ENCODE measurements around the gene DYNC1I1.
"Not testable (repeated sequence)": the region's sequence is repeated elsewhere in the genome, so short reads cannot be mapped to it uniquely, and the experiment has no call there.

Gene DYNC1I1

DNA sequence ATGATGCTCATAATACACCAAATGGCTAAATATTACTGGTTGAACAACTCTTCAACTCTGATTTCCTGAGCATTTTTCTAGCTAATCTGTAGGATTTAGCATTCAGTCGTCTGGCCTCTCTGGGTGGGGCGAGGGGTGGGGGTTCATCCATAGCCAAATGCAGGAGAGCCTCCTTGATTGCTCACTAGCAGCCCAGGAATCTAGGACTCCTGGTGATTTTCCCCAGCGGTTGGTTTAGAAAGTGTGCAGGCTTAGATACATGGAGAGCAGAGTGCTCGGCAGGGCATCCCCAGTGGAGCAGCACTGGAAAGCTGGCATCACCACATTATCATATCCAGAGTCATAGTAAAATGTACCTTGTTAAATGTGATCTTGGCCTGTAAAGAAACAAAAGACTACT lies 136.1 kb downstream of the DYNC1I1 start:
- DNase-seq (ENCODE audit: low read depth in 2 of 2), result no peak

DNA sequence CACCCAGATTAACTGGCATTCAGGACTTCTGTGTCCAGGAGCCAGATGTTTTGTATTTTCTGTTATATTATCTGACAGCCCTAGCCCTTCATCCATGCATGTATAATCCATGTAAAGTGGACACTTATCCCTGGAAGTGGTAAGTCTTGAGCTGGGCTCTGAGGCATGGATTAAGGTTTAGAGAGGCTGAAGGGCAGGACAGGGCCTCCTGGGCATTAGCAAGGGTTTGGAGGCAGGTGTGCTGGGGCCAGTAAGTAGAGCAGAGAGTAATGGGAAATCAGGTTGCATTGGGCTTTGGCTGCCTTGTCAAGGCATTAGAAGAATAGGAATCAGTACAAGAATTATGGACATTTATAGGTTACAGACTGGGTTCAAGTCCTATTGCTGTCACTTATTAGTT lies 138.0 kb downstream of the DYNC1I1 start:
- DNase-seq (ENCODE audit: low read depth in 2 of 2), result no peak

DNA sequence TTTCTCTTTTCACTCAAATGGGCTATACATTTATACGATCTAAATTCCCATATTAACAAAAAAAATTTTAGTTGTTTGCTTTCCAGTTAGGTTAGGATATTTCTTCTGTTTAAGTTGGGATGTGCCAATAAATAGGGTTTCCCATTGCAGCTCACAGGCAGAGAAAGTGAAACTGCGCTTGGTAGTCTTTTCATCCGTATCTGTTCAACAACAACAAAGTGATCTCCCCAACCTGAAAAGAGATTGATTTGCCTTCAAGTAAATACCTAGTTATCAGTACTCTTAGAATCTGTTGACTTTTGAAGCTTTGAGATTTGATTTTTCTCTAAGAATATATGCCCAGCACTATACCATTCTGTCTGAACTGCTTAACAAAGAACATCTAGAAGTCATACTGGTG lies 143.4 kb downstream of the DYNC1I1 start:
- DNase-seq (ENCODE audit: low read depth in 2 of 2), result no peak

DNA sequence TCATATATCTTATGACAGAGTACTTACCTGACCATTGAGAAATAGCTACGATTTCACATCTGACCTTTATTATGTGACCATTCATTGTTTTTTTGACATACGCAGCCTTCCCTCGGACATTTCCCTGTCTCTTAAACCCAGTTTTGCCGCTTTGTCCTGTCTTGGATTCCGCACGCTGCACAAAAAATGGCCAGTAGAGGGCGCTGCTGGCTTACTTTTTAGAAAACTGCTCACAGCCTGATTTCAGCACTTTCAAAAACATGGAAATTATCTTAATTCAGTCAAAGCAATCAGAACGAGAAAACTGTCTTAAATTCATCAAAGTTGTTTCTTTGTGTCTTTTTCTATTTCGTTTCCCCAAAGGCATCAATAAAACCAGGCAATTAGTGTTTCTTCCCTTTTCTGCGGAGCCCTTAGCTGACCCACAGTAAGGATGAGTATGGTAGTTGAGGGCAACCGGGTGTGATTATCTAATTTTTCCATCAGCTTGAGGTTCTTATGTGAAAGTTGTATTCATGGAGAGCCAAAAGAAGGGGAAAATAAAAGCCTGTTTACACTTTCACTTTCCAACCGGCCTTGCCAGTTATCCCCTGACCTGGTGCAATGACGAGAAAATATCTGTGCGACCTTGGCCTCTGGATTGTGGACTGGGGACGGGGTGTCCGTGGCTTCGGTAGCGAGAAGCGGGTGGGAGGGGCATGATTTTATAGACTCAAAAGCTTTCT lies 144.4 kb downstream of the DYNC1I1 start:
- DNase-seq (ENCODE audit: low read depth in 2 of 2), result peak; percentile 39 to 46

DNA sequence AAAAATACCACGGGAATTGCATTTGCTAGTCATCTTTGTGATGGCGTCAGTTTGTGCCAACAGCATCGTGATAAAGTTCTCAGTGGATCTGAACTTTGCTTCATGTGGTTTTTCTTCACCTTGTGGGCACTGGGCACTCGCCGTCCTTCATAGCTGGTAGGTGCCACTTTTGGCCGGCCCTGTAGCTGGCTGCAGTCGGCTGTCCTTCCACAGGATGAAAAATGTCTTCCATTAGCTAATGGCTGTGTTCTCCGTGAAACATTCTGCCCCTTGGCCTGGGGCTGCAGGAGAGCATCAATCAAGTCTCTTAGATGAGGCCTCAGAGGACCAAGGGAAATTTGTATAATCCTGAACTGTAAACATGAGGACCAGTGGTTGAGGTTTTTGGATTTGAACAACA lies 145.3 kb downstream of the DYNC1I1 start:
- DNase-seq (ENCODE audit: low read depth in 2 of 2), result no peak

DNA sequence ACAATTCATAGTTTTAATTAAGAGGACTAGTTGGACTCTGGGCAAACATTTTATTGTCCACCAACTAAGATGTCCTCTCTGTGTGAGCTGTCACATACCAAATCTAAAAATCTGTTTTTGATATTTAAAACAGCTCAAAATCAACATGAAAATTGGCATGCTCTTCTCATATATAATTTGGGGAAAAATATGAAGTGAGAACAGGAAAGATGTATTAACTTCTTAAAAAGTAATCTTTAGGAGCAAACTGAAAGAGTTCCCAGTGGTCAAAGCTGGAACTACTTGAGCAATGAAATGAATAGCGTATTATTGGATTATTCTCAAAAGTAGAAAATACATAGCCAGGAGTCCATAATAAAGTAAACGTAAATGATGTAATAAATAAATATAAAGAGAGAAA lies 147.2 kb downstream of the DYNC1I1 start:
- no peak for DNase-seq (ENCODE audit: low read depth in 2 of 2)

DNA sequence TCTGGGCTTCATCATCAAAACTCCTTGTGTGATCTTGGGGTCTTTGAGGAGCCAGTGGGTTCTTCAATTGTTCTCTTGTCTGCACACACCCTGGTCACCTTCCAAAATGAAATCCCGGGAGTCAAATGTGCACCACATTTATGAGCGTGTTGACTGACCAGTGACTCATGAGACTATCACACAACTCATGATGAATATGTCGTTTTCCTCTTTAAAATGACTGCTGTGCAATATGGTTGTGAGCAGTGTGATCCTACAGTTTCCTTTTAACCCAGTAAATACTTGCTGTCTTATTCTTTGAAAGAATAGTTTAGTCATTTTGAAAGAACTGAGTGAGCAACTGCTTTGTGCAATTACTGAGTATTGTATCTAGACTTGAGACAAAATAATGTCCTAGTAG lies 149.2 kb downstream of the DYNC1I1 start:
- DNase-seq (ENCODE audit: low read depth in 2 of 2), result no peak

DNA sequence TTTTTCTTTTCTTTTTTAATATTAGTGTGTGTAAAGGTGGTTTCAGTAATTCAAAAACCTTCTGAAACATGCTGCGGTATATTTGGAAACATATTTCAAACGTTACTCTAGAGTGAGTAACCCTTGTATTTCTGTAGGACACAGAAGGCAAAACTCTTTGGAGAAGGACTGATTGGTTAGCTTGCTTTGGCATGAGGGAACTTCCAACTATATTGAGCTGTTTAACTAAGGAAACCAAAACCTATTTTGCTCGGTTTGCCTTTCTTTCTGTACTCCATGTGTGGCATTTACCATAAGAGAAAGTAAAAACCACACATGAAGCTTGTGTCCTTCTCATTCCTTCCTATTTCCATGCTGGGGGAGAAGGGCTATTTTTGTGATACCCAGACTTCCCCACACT lies 149.8 kb downstream of the DYNC1I1 start:
- no peak for DNase-seq (ENCODE audit: low read depth in 2 of 2)

DNA sequence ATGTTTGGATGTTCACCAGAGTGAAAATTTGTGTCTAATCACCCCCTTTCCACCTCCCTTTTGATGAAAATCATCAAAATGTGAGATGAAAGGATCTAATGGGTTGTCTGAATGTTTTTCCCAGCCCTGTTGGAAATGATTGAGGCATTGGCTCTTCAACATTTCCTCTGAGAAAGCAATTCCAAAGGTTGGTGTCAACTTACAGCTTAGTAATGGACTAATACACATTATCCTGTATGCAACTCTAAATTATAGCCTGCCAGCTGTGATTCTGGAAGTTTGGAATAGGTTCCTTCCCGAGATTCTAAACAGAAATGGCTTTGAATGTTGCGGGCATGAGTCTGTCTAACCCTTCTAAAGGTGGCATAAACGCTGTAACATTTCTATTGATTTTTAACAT lies 152.9 kb downstream of the DYNC1I1 start:
- DNase-seq (ENCODE audit: low read depth in 2 of 2), result no peak

DNA sequence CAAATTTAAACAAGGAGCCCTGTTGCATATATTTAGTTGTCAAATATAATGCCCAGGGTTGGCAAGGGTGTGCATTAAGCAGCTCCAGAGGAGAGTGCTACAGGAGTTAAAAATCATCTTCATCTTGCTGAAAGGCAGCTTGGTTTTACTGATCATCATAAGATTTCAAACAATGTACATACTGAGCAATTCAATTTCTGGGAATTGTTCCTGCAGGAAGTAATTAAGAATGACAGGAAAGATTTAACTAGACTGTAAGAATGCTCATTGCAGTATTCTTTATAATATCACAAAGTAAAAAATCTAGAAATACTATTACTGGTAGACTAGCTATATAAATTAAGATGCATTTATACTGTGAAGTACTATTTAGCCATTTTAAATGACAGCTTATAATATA lies 153.6 kb downstream of the DYNC1I1 start:
- no peak for DNase-seq (ENCODE audit: low read depth in 2 of 2)

DNA sequence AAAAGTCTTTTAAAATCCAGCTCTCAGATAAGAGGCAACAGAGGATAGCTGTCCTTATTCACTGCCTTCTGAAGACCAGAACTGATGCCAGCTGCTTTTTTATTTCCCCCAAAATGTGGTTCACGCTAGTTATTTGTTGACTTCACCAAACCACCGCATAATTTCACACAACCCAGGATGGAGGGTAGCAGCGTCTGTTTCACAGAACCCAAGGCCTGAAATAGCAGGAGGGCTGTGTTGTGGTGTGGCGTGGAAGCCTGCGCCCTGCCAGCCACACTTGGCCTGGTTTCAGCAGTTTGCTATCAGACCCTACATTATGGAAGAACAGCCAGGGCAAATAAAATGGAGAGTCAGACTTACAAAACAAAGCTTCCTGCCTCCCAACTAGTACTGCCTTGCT lies 155.4 kb downstream of the DYNC1I1 start:
- no peak for DNase-seq (ENCODE audit: low read depth in 2 of 2)

DNA sequence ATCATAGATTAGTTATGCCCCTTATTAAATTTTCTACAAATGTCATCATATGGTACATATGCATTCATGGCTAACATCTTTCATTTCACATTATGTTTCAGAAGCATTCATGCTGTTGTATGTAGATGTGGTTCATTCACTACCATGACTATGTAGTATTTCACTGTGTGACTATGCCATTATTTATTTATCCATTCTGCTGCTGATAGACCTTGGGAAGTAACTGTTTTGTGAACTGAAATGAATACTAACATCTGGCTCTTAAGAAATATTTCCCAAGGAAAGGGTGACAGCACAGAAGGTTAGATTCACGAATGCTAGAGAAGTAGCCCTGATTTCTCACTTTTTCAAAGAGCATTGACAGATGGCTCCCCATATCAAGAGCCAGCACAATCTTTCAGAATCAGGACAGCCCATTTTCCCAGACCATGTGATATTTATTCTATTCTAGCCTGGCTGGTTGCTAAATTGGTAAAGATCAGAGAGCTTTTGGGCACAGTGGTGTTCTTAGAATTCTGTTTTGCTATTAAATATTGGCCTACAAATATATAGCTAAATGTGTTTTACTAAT lies 157.4 kb downstream of the DYNC1I1 start:
- DNase-seq (ENCODE audit: low read depth in 2 of 2), result no peak

DNA sequence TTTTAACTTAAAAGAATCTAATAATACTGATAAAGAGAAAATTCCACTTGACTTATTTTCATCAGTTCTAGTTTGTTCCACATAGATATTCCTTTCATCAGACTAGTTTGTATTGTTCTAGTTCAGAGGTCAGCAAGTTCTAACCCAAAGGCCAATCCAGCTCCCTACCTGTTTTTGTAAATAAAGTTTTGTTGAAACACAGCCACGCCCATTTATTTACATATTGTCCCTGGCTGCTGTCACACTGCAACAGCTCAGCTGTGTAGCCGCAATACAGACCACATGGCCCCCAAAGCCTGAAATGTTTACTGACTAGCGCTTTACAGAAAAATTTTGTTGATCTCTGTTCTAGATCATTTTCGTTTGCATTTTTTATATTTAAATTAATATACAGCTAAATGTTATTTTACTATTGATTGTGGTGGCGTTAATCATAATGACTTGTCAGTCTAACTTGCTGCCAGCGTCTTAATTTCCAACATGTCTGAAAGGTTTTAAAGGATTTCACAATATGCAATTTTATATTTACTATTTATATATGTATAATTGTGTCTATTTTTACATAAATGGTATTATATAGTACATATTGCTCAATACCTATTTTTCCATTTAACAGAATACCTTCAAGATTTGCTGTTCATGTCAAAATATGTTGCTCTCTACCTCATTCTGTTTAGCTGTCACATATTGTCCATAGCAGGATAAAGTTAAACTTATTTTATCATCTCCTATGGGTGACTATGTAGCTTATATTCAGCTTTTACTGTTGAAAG lies 159.3 kb downstream of the DYNC1I1 start:
- DNase-seq (ENCODE audit: low read depth in 2 of 2), result no peak

DNA sequence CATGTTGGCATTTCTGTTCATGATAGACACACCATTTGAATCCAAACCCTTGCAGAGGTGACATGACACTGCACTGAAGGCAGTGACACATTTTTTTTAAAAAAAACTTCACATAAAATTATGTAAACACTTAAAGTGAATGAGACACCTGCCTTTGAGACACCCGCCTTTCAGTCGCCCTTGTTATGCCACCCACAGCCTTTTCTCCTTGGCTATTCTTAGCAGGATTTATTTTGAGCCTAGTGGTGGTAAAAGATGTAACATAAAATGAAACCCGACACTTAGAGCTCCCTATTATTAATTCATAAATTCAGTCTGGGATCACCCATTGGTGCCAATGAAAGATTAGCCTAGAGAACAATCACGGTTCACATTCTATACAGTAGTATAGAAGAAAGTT lies 161.3 kb downstream of the DYNC1I1 start:
- DNase-seq (ENCODE audit: low read depth in 2 of 2), result no peak

DNA sequence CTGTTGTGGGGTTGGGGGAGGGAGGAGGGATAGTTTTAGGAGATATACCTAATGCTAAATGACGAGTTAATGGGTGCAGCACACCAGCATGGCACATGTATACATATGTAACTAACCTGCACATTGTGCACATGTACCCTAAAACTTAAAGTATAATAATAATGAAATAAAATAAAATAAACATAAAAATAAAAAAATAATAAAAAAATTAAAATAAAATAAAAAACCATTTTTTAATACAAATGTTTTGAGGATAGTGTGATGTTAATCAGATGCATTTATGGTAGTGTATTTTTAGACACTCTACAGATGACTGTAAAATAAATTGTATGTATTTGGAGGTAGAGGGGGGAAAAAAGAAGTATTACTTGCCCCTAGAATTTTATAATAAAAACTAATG lies 172.5 kb downstream of the DYNC1I1 start:
- DNase-seq (ENCODE audit: low read depth in 2 of 2), result not testable (repeated sequence)

DNA sequence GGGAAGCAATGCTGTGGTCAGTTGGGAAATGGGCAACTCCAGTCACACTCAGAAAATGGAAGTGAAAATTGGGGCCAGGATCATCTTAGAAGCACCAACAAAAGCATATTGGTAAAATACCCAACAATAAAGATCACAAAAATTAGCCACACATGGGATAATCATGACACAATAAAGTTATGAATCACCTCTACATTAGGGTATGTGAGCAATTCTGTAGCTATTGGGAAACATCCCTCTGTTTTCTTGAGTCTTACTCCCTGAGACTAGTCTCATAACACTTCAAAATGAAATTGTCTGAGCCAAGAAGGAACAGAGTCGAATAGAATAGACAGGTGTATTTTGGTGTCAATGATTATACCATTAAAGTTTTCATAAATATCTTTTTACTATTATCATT lies 178.3 kb downstream of the DYNC1I1 start:
- DNase-seq (ENCODE audit: low read depth in 2 of 2), result no peak

DNA sequence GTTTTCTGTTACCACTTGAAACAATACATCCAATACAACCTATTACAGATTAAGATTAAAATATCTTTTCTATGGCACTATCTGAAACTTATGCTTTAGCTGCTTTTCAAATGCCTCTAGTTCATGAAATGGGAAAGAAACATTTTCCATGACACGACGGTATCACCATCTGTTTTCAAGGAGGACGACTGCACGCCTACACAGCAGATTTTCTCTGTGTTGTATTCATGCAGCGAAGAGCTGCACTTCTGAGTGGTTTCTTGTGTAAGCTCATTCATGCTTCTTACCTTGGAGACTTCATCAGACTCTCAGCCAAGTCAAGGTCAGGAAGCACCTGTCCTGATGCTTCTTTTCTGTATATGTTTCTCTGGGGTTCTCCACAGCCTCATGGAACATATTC lies 179.2 kb downstream of the DYNC1I1 start:
- DNase-seq (ENCODE audit: low read depth in 2 of 2), result no peak

DNA sequence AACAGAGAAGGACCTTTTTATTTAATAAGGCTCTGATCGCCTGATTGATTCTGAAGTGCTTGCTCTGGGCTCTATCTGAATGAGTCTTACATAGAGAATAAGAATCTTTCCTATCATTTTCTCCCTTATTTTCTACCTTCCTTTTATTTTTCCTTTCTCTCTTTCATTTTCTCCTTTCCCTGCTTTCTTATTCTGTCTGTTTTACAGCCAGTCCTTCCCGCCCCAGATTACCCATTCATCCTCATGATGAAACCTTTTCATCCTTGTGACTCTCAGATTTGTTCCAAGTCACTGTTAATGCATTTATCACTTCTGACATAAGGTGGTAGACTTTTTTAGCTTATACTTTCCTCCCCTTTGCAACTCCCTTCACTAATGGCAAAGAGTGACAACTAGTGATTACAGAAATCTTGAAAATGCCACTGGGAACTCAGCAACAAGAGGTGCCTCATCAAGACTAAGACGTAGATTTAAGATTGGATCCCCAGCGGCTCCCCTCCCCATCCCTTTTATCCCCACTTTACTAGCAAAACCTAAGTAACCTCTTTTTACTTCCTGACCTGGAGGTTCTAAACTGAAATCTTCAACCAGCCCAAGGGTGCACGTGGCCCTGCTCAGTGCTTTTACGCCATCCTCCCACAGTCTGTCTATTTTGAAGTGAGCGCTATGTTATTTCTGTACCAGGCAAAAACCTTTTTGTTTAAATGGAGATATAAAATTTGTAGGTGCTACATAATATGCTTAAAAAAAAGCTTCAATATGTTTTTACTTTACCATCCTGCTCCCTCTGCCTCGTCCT lies 179.8 kb downstream of the DYNC1I1 start:
- no peak for DNase-seq (ENCODE audit: low read depth in 2 of 2)

DNA sequence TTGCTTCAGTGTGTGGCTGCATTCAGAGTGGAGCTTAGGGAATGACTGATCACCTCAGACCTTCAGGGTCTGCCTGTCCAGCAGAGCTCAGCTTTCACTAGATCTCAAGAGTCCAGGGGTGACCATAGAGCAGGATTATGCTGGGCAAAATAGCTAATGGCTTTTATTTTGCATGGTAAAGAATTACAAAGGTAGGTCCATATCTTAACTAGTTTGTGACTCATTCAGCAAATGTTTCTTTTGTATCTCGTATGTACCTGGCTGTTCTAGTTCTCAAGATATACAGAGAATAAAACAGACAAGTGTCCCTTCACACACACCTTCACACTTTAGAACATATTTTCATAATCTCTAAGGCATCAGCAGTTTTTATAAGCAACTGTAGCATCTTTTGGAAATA lies 180.5 kb downstream of the DYNC1I1 start:
- no peak for DNase-seq (ENCODE audit: low read depth in 2 of 2)

DNA sequence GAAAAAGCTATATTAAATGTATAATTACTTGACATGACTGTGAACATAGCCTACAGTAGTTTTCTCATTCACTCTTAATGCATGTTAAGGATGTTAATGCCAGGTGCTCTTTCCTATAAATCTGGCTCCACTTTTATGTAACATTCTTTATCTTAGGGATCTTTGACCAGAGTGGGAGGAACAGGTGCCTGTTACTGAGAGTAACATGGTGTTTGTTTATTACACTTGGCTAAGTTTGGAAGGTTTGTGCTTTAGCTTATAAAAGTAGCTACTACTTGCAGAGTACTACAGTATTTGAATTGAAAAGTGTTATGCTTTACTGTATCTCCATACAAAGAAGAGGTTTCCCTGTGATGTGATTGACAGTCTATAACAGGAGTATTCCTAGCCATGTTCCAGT lies 183.4 kb downstream of the DYNC1I1 start:
- no peak for DNase-seq (ENCODE audit: low read depth in 2 of 2)

DNA sequence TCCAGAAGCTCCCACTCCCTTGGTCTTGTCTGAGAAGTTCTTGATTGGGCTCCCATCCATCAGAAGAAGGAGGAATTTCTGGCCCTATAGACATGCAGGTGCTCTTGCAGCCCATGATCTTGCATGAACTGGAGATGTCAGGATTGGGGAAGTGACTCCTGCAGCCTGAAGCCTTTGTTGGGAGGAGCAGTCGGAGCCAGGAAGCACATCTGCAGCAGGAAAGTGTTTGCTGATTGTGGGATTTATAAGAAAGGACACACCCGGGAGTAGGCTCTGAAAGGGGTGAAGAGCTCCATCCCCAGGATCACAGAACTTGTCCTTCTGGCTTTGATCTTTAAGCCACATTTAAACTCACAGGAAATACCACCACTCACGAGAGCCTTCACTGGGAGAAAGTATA lies 185.2 kb downstream of the DYNC1I1 start:
- no peak for DNase-seq (ENCODE audit: low read depth in 2 of 2)

DNA sequence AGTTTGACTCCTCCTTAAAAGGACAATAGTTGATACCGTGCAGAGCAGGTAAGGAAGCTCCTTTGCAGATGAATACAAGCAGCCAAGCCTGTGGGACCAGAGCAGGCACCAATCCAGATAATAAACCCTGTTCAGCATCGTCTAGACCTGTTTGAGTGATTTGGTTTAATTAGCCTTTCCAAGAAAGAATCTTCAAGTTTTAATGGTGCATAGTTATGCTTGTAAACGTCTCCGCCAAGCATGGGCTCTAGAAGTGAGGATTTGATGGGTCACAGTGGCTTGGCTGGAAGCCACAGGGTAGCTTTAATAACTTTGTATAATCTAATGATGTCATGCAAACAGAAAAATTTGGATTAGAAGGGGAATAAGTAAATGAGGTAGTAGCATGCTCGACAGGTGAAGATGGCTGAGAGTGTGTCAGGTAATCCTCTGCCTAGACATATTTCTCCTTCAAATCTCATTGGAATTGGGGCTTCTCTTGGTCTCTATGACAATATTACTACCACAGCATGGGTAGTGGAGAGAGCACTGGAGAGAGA lies 188.4 kb downstream of the DYNC1I1 start:
- DNase-seq (ENCODE audit: low read depth in 2 of 2), result no peak

All from stimulated activated CD8-positive, alpha-beta memory T cell treated with anti-CD3 and anti-CD28 coated beads, Interleukin-7, amount 100 ng/mL, for 4 hours (primary cell).